ENCODE data around the gene NEK2.

The NEK2 gene

DNA sequence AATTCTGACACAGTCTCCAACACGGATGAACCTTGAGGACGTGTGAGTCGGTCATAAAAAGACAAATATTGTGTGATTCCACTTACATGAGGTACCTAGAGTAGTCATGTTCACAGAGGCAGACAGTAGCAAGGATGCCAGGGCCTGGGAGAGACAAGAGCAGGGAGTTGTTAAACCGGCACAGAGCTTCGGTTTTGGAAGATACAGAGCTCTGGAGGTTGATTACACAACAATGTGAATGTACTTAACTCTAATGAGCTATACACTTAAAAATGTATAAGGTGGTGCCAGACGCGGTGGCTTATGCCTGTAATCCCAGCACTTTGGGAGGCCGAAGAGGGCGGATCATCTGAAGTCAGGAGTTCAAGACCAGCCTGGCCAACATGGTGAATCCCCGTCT is 37.8 kb upstream of the NEK2 start:
- TF ChIP-seq, protein P1, sequence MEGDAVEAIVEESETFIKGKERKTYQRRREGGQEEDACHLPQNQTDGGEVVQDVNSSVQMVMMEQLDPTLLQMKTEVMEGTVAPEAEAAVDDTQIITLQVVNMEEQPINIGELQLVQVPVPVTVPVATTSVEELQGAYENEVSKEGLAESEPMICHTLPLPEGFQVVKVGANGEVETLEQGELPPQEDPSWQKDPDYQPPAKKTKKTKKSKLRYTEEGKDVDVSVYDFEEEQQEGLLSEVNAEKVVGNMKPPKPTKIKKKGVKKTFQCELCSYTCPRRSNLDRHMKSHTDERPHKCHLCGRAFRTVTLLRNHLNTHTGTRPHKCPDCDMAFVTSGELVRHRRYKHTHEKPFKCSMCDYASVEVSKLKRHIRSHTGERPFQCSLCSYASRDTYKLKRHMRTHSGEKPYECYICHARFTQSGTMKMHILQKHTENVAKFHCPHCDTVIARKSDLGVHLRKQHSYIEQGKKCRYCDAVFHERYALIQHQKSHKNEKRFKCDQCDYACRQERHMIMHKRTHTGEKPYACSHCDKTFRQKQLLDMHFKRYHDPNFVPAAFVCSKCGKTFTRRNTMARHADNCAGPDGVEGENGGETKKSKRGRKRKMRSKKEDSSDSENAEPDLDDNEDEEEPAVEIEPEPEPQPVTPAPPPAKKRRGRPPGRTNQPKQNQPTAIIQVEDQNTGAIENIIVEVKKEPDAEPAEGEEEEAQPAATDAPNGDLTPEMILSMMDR (IDR thresholded peaks at IDR 0.05; ENCODE audit: borderline replicate concordance, insufficient read depth, low read depth, low read length), result no peak
- H3K4me3 ChIP-seq (ENCODE audit: low read depth, low read length), result no peak overlapping the region

GRCh38 chr1:211711315-211711705 is 35.9 kb upstream of the NEK2 start:
- H3K4me3 ChIP-seq (ENCODE audit: low read depth, low read length), result no peak overlapping the region
- TF ChIP-seq, protein P1 (IDR thresholded peaks at IDR 0.05; ENCODE audit: borderline replicate concordance, insufficient read depth, low read depth, low read length), result no peak

- no peak overlapping the region for H3K4me3 ChIP-seq (ENCODE audit: low read depth, low read length)
- TF ChIP-seq, protein P1 (IDR thresholded peaks at IDR 0.05; ENCODE audit: borderline replicate concordance, insufficient read depth, low read depth, low read length), result no peak
Measured at GRCh38 chr1:211710566-211711314, 35.3 kb upstream of the NEK2 start.

DNA sequence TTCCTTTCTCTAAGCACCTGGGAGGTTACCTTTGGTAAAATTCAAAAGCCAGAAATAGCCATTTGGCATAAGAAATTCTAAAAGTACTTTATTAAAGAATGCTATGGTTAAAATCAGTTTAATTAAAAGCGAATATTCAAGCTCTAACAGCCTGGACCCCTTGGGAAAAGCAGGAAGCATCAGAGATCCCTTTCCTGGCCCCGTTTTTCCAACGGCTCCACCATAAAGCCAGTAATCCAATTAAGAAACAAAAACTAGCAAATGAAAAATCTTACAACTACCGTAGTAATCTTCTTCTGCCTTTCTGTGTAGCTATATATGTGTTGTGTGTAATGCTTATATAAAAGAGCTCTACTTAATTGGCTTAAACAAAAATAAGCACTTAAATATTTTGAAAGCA is 33.5 kb upstream of the NEK2 start:
- TF ChIP-seq, protein P1 (IDR thresholded peaks at IDR 0.05; ENCODE audit: borderline replicate concordance, insufficient read depth, low read depth, low read length), result no peak
- no peak overlapping the region for H3K4me3 ChIP-seq (ENCODE audit: low read depth, low read length)

GRCh38 chr1:211708006-211708405 is 32.6 kb upstream of the NEK2 start:
- no peak overlapping the region for H3K4me3 ChIP-seq (ENCODE audit: low read depth, low read length)
- TF ChIP-seq, protein P1 (IDR thresholded peaks at IDR 0.05; ENCODE audit: borderline replicate concordance, insufficient read depth, low read depth, low read length), result no peak

DNA sequence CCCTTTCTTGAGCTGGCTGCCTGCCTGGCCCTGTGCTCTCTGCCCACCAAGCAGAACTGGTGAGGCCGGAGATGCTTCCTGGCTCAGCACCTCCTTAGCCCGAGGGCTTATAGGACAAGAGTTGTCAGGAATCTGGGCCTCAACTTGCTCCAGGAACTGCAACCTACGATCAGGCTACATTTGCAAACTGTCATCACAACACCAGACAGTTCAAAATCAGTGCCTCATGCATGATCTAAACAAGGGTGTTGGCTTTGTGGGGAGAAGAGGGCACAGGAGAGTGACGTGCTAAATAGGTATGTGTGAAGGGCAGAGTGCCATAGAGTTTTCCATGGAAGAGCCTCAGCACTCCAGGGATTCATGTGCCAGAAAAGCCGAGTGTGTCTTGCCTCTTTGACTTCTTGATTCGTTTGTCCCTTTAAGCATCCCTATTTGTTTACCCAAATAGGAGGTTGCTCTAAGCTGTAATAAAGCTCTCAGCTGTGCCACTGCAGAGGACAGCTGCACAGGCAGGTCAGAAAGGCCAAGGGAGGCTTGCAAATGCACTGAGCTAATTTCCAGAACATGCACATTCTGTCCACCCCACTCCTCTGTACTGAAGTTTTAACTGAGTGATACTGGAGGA is 30.2 kb upstream of the NEK2 start:
- TF ChIP-seq, protein P1 (IDR thresholded peaks at IDR 0.05; ENCODE audit: borderline replicate concordance, insufficient read depth, low read depth, low read length), result no peak
- no peak overlapping the region for H3K4me3 ChIP-seq (ENCODE audit: low read depth, low read length)

- TF ChIP-seq, protein P1 (IDR thresholded peaks at IDR 0.05; ENCODE audit: borderline replicate concordance, insufficient read depth, low read depth, low read length), result no peak
Measured at GRCh38 chr1:211704543-211704942, 29.1 kb upstream of the NEK2 start.

More at GRCh38 chr1:211704543-211704942, 29.1 kb upstream of the NEK2 start:
- no peak overlapping the region for H3K4me3 ChIP-seq (ENCODE audit: low read depth, low read length)

Data from GM12875 (cell line).